Chondrocyte (in vitro differentiated cells): ENCODE data around the gene FIBCD1. TPM values are rescaled to one million over a fixed set of nuclear protein-coding genes. Genes with fewer than 3 reads are reported as not detected.

Experiments
- DNase-seq: peaks from one replicate; pipeline ENCODE4 v3.0.0; 2021; ENCODE audit warnings: mixed read lengths, low spot score
- H3K27ac Mint-ChIP-seq: one replicate; pipeline ENCODE4 v1.8.0; 2021; ENCODE audit warnings: mild to moderate bottlenecking, moderate library complexity, mixed read lengths; ENCODE audit not compliant: unreplicated experiment
- H3K27me3 Mint-ChIP-seq: 2 replicates; pipeline ENCODE4 v1.8.0; 2021; ENCODE audit warnings: low read depth, mixed read lengths
- H3K36me3 Mint-ChIP-seq: 2 replicates; pipeline ENCODE4 v1.8.0; 2021; ENCODE audit warnings: low read depth, mixed read lengths
- H3K4me1 Mint-ChIP-seq: 2 replicates; pipeline ENCODE4 v1.8.0; 2021; ENCODE audit warnings: low read depth, mild to moderate bottlenecking, mixed read lengths
- H3K4me3 Mint-ChIP-seq: one replicate; pipeline ENCODE4 v1.8.0; 2021; ENCODE audit warnings: mild to moderate bottlenecking, moderate library complexity, mixed read lengths; ENCODE audit not compliant: unreplicated experiment
- H3K9me3 Mint-ChIP-seq: 2 replicates; pipeline ENCODE4 v1.8.0; 2021; ENCODE audit warnings: low read depth, mixed read lengths
- CTCF ChIP-seq: fragments of 200-600 bp; sonication (generic); IDR thresholded peaks from 2 replicates; pipeline ENCODE4 v1.5.0; 2021; ENCODE audit warnings: antibody characterized with exemption, mild to moderate bottlenecking, moderate library complexity
- total RNA-seq: library from RNA; stranded (reverse); gene quantifications from 3 replicates; pipeline ENCODE4 v1.2.1, GENCODE V29; 2021

The FIBCD1 gene
- total RNA-seq, 1 donor from 2014 or later, result 8.3 TPM

DNA sequence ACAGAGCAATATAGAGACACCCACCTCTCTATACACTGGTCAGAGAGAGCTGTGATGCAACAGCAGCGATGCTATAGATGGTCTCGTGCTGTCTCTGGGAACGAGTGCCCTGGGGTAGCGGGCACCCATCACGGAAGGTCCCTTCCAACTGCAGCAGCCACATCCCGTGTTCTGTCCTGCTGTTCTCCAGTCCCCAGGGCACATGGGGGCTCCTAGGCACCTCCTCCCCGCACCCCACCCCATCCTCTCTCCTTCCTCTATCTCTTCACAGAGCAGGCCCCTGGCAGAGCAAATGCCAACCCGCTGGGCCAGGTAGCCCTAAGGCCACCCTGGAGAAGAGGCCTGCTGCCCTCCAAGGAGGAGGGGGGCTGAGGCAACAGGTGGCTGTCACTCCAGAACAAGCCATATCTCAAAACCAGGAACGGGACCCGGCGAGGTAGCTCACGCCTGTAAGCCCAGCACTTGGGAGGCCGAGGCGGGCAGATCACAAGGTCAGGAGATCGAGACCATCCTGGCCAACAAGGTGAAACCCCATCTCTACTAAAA, 8.2 kb downstream of the FIBCD1 start:
- Mint-ChIP-seq H3K9me3 (no peaks in the 10 kb centered on the region), H3K4me3 (no peak overlapping the region), H3K27ac (no peak overlapping the region), H3K27me3 (no peaks in the 10 kb centered on the region), H3K4me1 (peaks cover 33% of the 10 kb centered on the region), H3K36me3 (no peaks in the 10 kb centered on the region)
- TF ChIP-seq CTCF, result no peak
- DNase-seq, result no peak

GRCh38 chr9:130930132-130930803, 8.8 kb downstream of the FIBCD1 start:
- Mint-ChIP-seq H3K27me3 (no peaks in the 10 kb centered on the region), H3K36me3 (no peaks in the 10 kb centered on the region), H3K9me3 (no peaks in the 10 kb centered on the region), H3K27ac (no peak overlapping the region), H3K4me3 (no peak overlapping the region), H3K4me1 (peaks cover 30% of the 10 kb centered on the region)
- no peak for TF ChIP-seq CTCF
- DNase-seq, result no peak

DNA sequence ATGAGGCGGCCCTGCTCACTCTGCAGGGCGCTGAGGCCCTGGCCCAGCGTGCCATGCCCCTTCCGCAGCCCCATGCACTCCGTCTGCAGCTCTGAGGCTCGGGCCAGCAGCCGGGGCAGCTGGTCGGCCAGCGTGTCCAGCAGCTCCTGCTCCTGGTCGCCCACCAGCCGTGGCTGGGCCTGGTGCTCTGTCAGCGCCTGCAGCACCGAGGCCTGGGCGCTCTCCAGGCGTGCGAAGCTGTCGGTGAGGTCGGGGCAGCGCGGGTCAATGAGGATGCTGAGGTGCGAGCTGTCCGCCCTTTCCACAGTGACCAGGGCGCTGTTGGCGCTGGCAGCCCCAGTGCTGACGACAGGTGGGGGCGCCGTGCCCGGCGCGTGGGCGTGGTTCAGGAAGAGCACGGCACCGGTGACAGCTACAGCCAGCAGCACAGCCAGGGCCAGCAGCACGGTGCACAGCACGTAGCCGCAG, 9.4 kb downstream of the FIBCD1 start:
- DNase-seq, result no peak
- H3K4me1 Mint-ChIP-seq, result peaks cover 24% of the 10 kb centered on the region
- TF ChIP-seq CTCF, result no peak
- H3K27ac Mint-ChIP-seq, result no peak overlapping the region
- H3K9me3 Mint-ChIP-seq, result no peaks in the 10 kb centered on the region
- H3K36me3 Mint-ChIP-seq, result no peaks in the 10 kb centered on the region
- no peak overlapping the region for H3K4me3 Mint-ChIP-seq
- H3K27me3 Mint-ChIP-seq, result no peaks in the 10 kb centered on the region

GRCh38 chr9:130927995-130928900, 10.8 kb downstream of the FIBCD1 start:
- TF ChIP-seq CTCF, result no peak
- H3K4me1 Mint-ChIP-seq, result peaks cover 21% of the 10 kb centered on the region
- H3K27me3 Mint-ChIP-seq, result no peaks in the 10 kb centered on the region
- DNase-seq, result no peak
- no peak overlapping the region for H3K4me3 Mint-ChIP-seq
- no peaks in the 10 kb centered on the region for H3K36me3 Mint-ChIP-seq
- no peak overlapping the region for H3K27ac Mint-ChIP-seq
- no peaks in the 10 kb centered on the region for H3K9me3 Mint-ChIP-seq

GRCh38 chr9:130927338-130927737, 11.7 kb downstream of the FIBCD1 start:
- Mint-ChIP-seq H3K27ac (no peak overlapping the region), H3K4me1 (peaks cover 12% of the 10 kb centered on the region), H3K27me3 (peaks cover 4% of the 10 kb centered on the region), H3K4me3 (no peak overlapping the region), H3K36me3 (peaks cover 4% of the 10 kb centered on the region), H3K9me3 (no peaks in the 10 kb centered on the region)
- no peak for DNase-seq
- TF ChIP-seq CTCF, result no peak
